Suppressor macrophage treated with lipopolysaccharide for 1 hour (primary cell): ENCODE results near the gene ADH1C.
"Not testable (repeated sequence)": the region's sequence is repeated elsewhere in the genome, so short reads cannot be mapped to it uniquely, and the experiment has no call there.

Experiments used
- DNase-seq, 3 donors: peaks; one replicate each; pipeline ENCODE4 v3.0.0-alpha.2; 2020 to 2022

The ADH1C gene

DNA sequence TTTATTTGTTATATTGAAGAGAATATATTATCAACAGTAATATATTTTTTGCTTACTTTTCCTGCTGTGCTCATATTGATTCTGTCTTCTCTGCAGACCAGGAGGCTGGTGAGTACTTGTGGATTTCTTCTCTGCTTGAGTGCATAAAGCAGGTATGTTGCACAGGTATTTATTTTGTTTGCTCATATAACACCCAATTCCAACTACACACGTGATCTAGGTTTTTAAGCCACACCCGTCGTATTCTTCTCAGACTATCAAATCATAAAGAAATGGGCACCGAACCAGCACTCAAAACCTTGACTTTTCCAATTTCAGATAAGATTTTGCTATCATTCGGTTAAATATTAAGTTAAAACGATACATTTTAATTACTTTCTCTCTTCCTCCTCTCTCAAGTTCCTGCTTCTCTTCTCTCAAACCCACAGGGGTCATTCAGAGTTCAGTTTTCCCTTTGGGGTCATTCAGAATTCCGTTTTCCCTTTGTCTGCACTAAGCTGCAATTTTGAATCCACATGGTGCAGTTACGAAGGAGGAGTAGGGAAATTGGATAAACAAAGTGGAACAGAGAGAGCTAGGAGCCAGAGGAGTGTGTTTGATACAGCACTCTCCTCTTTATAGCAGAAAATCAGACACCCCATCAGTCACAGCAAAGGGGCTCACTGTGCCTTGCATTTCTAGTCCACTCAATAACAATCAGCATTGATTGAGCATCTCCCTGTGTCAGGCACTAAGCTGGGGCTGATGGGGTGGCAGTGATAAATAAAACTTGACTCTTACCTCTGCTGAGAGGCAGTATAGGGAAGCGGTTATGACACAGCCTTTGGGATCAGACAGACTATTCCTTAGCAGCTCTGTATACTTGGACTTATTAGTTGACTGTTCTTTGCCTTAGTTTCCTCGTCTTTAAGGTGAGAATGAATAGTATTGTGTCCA, at the start of gene ADH1C:
Gene ADH1C (minus strand): TSS at position 145 of the 936 bp plus-strand sequence. CDS start 71 bp downstream, at position 74.
- DNase-seq, result no peak

DNA sequence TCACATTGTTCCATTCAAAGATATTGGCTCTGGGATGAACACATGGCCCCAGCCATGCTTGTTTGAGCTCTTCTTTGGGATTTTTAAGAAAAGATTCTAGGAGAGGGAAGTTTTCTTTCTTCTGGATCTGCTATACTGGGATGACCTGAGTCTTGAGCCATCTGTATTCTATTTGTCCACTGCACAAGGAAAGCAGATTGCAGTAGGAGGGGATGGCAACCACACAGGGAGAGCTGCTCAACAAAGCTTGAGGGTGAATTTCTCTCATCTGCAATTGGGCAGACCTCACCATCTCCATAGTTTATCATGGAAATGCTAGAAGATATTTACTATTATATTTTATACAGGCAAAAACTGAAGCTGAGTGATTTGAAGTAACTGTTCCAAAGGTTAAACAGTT, 48.3 kb upstream of the ADH1C start:
- DNase-seq, result no peak

DNA sequence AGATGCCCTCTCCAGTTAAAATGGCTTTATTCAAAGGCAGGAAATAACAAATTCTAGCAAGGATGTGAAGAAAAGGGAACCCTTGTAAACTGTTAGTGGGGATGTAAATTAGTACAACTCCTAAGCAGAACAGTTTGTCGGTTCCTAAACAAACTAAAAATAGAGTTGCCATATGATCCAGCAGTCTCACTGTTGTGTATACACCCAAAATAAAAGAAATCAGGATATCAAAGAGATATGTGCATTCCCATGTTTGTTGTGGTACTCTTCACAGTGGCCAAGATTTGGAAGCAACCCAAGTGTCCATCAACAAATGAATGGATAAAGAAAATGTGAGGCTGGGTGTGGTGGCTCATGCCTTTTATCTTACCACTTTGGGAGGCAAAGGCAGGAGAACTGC, 46.5 kb upstream of the ADH1C start:
- no peak for DNase-seq

DNA sequence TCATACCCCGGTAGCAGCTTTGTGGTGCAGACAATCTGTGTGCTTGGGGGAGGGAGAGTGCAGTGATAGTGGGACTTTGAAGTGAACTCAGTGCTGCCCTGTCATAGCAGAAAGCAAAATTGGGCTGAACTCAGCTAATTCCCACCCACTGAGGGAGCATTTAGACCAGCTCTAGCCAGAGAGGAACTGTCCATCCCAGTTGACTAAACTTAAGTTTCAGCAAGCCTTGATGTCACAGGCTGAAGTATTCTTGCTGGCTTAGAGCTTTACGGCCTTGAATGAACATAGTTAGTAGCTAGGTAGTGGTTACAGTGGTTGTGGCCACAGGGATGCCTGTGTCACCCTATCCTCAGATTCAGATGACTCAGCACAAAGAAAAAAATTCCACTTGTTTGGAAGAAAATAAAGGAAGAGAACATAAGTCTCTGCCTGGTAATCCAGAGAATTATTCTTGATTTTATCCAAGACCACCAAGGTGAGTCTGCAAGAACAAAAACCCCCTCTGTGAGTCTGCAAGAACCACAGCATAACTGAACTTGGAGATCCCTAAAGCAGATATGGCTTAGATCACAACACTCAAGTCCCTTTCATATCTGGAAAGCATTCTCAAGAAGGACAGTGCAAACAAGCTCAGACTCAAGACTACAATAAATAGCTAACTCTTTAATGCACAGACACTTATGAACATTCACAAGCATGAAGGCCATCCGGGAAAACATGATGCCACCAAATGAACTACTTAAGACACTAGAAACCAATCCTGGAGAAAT, 43.2 kb upstream of the ADH1C start:
- no peak for DNase-seq

DNA sequence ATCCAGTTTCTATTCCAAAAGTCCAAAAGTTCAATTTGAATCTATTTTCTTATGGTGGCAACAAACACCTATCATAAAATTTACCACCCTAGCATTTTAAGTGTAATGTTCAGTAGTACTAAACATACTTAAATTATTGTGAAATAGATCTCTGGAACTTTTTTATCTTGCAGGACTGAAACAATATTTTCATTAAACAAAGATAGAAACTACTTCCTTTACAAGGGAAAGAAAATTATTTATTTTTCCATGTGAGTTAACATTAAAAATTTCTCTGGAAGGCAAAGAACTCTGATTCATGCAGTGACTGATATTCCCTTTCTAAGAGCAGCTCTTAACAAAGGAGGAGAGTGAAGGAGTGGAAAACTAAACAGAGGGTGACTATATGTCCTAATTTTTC, 42.4 kb upstream of the ADH1C start:
- no peak for DNase-seq

DNA sequence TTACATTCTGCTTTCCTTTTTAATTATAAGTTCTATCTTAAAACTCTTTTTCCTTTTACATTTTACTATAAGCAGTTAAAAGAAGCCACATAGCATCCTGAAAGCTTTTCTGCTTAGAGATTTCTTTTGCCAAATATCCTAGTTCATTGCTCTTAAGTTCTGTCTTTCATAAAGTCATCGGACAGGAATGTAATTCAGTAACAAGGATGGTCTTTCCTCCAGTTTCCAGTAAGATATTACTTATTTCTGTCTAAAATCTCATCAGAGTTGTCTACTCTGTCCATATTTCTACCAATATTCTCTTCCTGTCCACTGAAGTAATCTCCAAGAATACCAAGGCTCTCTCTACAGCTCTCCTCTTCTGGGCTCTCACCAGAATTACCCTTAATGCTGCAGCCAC, 37.5 kb upstream of the ADH1C start:
- no peak for DNase-seq

DNA sequence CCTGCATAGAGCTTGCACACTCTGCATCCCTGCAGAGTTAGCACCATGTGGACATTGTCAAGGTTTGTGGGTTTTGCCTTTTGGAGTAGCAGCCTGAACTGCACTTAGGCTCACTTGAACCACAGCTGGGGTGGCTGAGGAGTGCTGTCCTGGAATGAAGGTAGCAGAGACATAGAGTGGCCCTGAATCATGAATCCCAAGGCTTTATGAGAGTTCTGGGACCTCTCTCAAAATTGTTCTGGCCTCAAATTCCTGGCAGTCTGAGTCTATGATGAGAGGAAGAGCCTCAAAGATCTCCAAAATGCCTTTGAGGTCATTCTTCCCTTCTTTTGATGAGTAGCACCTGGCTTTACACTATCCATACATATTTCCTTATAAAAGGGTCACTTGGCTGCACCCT, 37.1 kb upstream of the ADH1C start:
- DNase-seq, result no peak

DNA sequence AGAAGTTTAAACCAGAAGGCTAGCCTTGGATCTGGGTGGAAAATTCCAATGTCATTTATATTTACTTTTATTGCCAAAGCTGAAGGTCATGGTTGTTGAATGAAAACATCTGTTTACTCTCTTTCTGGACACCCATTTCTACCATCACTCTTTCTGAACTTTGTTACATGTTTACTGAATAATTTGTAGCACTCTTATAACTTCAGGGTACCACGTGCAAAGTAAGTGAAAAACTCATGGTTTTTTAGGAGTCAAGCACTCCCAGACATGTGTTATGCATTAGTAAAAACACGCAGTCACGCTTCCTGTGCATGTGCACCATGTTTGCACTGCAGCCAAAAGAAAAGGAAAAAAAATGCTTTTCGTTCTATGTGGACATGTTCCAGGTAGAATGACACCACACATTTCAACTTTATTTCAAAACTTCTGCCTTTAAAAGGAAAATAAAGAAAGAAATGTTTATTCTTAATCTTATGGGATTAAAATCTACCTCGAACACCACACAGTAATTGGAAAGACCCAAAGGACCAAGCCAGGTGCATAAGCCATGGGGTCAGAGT, 31.4 kb upstream of the ADH1C start:
- DNase-seq, result no peak

DNA sequence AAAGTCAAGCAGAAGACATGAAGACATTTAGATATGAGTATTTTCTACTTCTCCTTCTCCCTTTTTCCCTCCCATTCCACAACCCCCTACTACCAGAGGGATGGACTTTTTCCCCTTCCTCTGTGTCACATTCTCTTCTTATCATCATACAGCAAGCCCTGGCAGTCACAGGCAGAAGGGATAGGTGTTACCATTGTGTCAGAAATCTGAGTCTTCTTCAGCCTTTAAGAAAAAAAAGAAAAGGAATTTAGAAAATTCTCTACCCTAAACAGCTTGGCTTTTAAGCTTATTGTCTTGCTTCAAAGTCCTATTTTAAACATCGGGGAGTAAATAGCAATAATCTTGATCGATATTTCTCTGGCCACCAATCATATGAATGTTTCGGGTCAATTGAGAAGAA, 30.9 kb upstream of the ADH1C start:
- no peak for DNase-seq

DNA sequence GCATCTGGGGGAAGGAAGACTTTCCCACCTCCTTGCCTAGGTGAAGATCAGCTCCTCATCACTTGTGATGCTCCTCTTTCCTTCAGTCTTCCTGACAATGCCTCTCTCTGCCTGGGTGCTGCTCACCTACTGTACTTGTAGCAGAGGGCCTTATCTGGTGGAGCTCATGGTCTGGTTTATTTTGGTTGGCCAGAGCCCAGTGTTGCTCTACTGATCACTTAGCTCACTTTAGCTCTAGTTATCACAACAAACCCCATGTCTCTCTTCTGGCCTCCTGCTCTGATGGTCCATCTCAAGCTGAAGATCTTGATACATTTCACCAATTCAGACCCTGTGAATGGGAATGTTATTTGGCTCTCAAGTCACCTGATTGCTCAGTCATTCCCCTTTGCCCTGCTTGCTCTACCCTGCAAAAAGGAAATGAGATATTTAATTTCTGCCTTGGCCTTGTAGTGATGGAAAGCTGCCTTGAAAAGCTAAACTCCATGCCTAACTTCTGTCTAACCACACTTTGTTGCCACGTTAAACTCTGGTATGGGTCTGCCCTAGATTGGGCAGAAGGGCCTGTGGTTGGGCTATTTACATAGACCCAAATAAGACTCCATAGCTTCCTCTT, 30.3 kb upstream of the ADH1C start:
- no peak for DNase-seq

DNA sequence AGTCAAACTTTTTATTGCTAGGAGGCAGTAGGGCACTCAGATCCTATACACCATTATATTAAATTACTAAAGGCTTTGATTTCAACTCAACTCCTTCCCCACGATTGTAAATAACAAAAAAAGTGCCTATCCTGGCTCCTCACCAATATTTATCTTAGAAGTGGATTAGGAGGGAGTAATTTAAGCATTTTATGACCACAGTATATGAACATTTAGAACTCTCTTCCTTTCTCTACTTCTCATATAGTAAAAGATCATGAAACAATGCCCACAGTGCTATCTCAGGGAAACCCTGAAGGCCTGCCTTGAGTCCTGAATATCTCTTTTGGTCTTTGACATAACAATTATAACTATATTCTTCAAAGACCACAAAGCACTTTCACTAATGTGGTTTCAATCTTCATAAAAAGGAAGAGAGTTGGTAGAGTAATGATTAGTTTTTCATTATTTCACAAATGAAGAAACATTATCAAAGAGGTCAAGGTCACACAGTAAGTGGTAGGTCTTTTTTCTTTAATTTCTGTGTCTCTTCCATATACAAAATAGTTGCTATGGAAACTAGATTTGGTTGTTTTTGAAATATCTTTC, 29.1 kb upstream of the ADH1C start:
- no peak for DNase-seq

DNA sequence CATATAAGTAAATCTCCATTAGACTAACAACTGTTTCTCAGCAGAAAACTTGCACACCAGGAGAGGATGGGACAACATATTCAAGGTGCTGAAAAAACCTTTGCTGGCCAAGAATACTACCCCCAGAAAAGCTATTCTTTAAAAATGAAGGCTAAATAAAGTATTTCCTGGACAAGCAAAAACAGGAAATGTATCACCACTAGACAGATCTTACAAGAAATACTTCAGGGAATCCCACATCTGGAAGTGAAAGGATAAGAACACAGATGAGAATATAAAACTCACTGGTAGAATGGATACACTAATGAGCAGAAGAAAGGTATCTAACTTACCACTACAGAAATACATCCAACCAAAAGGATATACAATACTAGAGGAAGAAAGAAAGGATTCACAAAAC, 27.0 kb upstream of the ADH1C start:
- DNase-seq, result no peak

DNA sequence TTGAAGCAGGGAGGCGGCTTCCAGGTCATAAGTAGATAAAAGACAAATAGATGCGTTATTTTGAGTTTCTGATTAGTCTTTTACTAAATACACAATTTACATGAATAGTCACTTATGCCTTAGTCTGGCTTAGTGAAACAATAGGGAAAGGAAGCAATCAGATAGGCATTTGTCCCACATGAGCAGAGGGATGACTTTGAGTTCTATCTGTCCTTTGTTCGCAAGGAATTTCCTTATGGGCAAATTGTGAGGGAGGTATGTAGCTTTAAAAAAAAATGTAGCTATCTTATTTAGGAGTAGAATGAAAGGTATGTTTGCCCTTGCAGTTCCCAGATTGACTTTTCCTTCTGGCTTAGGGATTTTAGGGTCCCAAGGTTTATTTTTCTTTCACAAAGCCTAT, 26.3 kb upstream of the ADH1C start:
- no peak for DNase-seq

DNA sequence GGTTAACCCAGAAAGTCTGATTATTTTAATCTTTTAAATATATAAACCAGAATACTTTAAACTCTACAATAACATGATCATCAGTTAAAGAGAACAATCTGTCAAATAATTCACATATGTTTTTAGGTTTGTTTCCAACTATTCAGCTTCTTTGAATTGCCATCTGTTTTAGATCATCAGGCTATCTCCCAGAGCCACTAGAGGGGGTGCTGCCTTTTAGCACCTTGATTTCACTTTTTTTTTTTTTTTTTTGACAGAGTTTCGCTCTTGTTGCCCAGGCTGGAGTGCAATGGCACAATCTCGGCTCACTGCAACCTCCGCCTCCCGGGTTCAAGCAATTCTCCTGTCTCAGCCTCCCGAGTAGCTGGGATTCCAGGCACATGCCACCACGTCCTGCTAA, 24.8 kb upstream of the ADH1C start:
- not testable (repeated sequence) for DNase-seq

DNA sequence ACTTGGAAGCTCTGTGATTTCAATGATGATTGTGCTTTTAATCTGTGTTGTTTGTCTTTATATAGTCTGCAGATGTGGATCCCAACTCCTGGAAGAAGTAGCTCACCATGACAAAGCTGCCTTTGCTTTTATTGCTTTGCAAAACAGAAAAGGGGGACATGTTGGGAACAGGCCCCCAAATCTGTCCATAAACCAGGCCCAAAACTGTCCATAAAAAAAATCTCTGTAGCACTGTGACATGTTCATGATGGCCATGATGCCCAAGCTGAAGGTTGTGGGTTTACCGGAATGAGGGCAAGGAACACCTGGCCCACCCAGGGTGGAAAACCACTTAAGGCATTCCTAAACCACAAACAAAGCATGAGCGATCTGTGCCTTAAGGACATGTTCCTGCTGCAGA, 19.9 kb upstream of the ADH1C start:
- DNase-seq, result not testable (repeated sequence)

DNA sequence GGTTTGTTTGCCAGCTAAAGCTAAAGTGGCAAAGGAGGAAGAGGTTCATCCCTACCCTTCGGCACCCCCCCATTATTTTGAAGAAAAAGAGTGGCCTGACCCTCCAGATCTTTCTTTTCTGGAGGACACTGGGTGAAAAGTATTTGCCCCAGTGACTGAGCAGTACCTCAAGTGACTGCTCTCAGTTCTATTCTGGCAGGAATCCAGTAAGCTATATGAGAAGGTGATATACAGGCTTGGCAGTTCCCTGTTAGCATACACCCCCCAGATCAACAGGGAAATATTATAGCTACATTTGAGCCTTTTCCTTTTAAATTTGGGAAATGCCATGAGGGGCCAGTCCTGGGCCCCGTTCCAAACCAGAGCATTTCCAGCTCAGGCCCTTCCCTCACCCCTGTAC, 15.3 kb upstream of the ADH1C start:
- DNase-seq, result not testable (repeated sequence)

DNA sequence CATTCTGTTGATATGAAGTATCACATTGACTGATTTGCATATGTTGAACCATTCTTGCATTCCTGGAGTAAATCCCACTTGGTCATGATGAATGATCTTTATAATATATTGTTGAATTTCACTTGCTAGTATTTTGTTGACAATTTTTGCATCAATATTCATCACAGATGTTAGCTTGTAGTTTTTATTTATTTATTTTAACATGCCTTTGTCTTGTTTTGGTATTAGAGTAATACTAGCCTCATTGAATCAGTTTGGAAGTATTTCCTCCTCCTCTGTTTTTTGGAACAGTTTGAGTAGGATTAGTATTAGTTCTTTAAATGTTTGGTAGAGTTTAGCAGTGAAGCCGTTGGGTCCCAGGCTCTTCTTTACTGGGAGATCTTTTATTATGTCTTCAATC, 13.9 kb upstream of the ADH1C start:
- DNase-seq, result no peak

DNA sequence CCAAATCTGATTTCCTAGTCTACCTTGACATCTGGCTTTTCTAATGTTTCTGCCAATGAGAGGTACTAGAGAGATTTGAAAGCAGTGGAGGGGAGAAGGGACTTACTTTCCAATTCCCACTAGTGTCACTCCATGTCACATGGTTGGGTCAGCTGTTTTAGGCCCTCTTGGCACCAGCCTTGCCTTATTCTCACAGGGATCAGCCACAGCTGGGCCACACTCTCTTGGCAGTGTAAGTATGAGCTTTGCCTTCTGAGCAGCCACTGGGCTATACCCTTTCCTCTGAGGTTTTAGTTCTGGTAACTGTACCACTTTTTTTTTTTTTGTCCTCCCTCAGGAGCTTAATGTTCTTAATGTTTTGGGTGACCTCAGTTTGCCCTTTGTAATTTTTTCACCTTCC, 10.2 kb upstream of the ADH1C start:
- no peak for DNase-seq

DNA sequence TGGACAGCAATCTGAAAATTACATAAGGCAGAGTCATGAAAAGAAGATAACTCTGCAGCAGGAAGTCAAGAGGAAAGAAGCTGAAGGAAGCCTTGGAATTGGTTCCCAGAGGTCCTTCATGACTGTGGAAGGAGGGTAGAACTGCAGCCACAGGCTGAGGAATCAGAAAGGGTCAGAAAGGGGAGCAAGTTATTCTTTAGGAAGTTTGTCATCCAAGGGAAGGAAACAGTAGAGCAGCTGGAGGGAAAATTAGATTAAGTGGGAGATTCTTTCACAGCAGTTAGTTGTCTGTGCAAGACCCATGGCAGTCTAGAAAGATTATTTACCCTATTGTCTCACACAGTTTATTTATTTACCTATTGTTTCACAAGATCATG, 9.3 kb upstream of the ADH1C start:
- DNase-seq, result no peak

DNA sequence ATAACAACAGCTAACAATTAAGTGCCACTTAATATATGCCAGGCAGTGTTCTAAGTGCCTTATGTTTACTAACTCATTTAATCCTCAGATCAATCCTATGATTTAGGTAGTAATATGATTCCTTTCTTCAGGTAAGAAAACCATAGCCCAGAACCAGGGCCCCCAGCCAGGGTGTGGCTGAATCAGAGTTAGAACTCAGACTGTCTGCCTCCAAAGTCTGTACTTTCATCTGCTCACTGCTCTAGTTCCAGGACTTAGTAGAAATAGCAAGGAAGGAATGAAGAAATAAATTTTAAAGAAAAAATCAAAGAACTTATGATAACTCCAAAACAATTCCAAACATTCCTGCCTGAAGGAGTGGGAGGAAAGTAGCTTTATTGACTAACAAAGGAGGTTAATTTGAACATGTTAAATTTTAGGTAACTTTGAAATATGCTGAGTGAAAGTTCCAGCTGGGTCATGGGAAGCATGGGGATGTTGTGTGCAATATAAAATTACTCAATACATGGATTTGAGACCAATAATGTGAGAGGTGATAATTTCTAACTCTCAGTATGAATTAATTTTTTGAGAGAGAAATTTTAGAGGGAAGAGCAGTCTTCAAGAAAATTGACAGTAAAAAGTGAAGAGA, 8.8 kb upstream of the ADH1C start:
- no peak for DNase-seq

DNA sequence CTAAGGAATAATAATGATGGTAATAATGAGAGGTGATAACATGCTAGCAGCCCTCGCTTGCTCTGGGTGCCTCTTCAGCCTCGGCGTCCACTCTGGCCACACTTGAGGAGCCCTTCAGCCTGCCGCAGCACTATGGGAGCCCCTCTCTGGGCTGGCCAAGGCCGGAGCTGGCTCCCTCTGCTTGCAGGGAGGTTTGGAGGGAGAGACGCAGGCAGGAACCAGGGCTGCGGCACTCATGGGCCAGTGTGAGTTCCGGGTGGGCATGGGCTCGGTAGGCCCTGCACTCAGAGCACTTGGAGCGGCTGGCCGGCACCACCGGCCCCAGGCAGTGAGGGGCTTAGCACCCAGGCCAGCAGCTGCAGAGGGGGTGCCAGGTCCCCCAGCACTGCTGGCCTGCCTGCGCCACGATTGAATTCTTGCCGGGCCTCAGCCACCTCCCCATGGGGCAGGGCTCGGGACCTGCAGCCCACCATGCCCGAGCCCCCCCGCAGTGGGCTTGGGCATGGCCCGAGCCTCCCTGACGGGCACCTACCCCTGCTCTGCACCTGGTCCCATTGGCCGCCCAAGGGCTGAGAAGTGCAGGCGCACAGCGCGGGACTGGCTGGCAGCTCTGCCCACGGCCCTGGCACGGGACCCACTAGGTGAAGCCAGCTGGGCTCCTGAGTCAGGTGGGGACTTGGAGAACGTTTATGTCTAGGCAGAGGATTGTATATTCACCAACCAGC, 7.1 kb upstream of the ADH1C start:
- no peak for DNase-seq

DNA sequence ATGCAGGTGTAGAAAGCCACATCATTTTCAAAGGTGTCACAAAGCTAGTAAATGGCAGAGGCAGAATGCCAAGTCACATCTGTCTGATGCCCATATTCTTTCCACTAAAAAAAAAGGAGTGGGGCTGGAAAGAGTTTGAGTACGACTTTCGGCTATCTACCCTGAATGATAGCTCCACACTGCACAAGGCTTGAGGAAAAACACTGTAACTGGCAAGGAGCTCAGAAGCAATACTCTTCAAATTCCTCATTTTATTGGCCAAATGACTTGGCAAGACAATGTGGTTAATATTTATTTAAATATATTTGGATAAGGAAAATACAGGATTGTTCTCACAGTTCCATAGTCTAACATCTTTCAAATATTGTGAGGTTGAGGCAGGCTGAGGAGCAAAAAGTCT, 5.4 kb upstream of the ADH1C start:
- DNase-seq, result no peak
